ENCODE measurements around the gene MILR1. TPM values are rescaled to one million over a fixed set of nuclear protein-coding genes. Genes with fewer than 3 reads are reported as not detected.
A peak's percentile ranks its signal among the peaks of the same experiment; 100 is the strongest.
"Not testable (repeated sequence)": the region's sequence is repeated elsewhere in the genome, so short reads cannot be mapped to it uniquely, and the experiment has no call there.

The MILR1 gene
- total RNA-seq, 1 donor from 2014 or later = 10.4 TPM

DNA sequence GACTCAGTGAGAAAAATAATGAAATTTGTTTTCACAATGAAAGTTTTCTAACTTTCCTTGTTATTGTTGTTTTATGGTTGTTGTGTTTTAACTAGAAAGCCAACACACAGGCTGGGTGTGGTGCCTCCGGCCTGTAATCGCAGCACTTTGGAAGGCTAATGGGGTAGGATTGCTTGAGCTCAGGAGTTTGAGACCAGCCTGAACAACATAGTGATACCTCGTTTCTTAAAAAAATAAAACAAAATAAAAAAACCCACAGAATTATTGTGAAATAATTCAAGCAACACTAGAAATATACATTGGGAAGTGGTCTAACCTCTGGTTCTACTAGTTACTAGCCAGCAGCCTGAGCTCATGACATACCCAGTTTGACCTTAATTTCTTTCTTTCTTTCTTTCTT is 630 bp downstream of the MILR1 start:
- no peaks in the 10 kb centered on the region for H3K36me3 ChIP-seq (ENCODE audit: control insufficient read depth in 3 of 3, insufficient read depth in 3 of 3, low read length in 3 of 3)
- H3K27me3 ChIP-seq (ENCODE audit: control insufficient read depth in 3 of 3, insufficient read depth in 3 of 3, low read length in 3 of 3) = no peaks in the 10 kb centered on the region
- H3K9me3 ChIP-seq (ENCODE audit: control insufficient read depth in 3 of 3, low read length in 3 of 3) = no peaks in the 10 kb centered on the region
- peaks cover 0 to 2% (median 0%) of the 10 kb centered on the region in 3 donors for H3K4me1 ChIP-seq (ENCODE audit: control insufficient read depth in 3 of 3, insufficient read depth in 3 of 3, low read length in 3 of 3)
- no peak overlapping the region for H3K9ac ChIP-seq (ENCODE audit: low read depth in 1 of 3, low read length in 3 of 3)
- peak overlapping the region; percentile 55 for H3K27ac ChIP-seq (ENCODE audit: low read depth, low read length)
- no peak overlapping the region for H3K4me3 ChIP-seq (ENCODE audit: low read length in 3 of 3)

GRCh38 chr17:64455993-64456885 is 7.3 kb downstream of the MILR1 start:
- H3K4me3 ChIP-seq (ENCODE audit: low read length in 3 of 3) = no peak overlapping the region
- no peaks in the 10 kb centered on the region for H3K27me3 ChIP-seq (ENCODE audit: control insufficient read depth in 3 of 3, insufficient read depth in 3 of 3, low read length in 3 of 3)
- no peak overlapping the region for H3K9ac ChIP-seq (ENCODE audit: low read depth in 1 of 3, low read length in 3 of 3)
- H3K9me3 ChIP-seq (ENCODE audit: control insufficient read depth in 3 of 3, low read length in 3 of 3) = no peaks in the 10 kb centered on the region
- no peaks in the 10 kb centered on the region for H3K36me3 ChIP-seq (ENCODE audit: control insufficient read depth in 3 of 3, insufficient read depth in 3 of 3, low read length in 3 of 3)
- H3K4me1 ChIP-seq (ENCODE audit: control insufficient read depth in 3 of 3, insufficient read depth in 3 of 3, low read length in 3 of 3) = no peaks in the 10 kb centered on the region
- H3K27ac ChIP-seq (ENCODE audit: low read depth, low read length) = no peak overlapping the region

DNA sequence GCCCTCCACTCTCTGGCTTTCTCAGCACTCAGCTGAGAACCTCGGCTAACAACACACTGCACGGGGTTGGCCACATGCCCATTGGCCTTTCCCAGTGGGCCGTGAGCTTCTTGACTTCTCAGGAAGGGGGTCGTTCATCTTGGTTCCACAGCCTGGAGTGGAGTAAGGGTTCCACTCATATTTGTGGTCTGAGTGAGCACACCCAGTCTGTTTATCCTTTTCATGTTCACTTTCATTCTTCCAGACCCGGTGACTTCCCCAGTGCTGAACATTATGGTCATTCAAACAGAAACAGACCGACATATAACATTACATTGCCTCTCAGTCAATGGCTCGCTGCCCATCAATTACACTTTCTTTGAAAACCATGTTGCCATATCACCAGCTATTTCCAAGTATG is 8.2 kb downstream of the MILR1 start:
- Histone ChIP-seq H3K36me3 (ENCODE audit: control insufficient read depth in 3 of 3, insufficient read depth in 3 of 3, low read length in 3 of 3) (no peaks in the 10 kb centered on the region), H3K4me3 (ENCODE audit: low read length in 3 of 3) (no peak overlapping the region), H3K4me1 (ENCODE audit: control insufficient read depth in 3 of 3, insufficient read depth in 3 of 3, low read length in 3 of 3) (no peaks in the 10 kb centered on the region), H3K27me3 (ENCODE audit: control insufficient read depth in 3 of 3, insufficient read depth in 3 of 3, low read length in 3 of 3) (no peaks in the 10 kb centered on the region), H3K9me3 (ENCODE audit: control insufficient read depth in 3 of 3, low read length in 3 of 3) (no peaks in the 10 kb centered on the region), H3K9ac (ENCODE audit: low read depth in 1 of 3, low read length in 3 of 3) (no peak overlapping the region), H3K27ac (ENCODE audit: low read depth, low read length) (no peak overlapping the region)

GRCh38 chr17:64458756-64459155 is 9.8 kb downstream of the MILR1 start:
- H3K36me3 ChIP-seq (ENCODE audit: control insufficient read depth in 3 of 3, insufficient read depth in 3 of 3, low read length in 3 of 3) = no peaks in the 10 kb centered on the region
- no peak overlapping the region for H3K9ac ChIP-seq (ENCODE audit: low read depth in 1 of 3, low read length in 3 of 3)
- H3K4me1 ChIP-seq (ENCODE audit: control insufficient read depth in 3 of 3, insufficient read depth in 3 of 3, low read length in 3 of 3) = no peaks in the 10 kb centered on the region

DNA sequence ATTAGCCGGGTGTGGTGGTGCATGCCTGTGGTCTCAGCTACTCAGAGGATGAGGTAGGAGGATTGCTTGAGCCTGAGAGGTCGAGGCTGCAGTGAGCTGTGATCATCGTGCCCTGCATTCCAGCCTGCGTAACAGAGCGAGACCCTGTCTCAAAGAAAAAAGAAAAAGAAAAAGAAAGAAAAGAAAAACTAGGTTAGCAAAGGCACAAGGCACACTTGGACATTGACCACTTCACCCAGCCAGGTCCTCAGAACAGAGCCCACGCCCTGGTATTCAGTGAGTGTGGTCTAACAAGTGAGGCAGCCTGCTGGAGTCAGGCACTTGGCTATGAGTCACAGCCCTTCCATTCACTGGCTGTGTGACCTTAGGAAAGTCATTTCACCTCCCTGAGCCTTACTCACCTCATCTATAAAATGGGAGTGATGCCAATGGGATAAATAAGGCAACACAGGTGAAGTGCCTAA is 10.4 kb downstream of the MILR1 start:
- H3K27me3 ChIP-seq (ENCODE audit: control insufficient read depth in 3 of 3, insufficient read depth in 3 of 3, low read length in 3 of 3) = no peaks in the 10 kb centered on the region
- no peaks in the 10 kb centered on the region for H3K4me1 ChIP-seq (ENCODE audit: control insufficient read depth in 3 of 3, insufficient read depth in 3 of 3, low read length in 3 of 3)
- no peak overlapping the region for H3K4me3 ChIP-seq (ENCODE audit: low read length in 3 of 3)
- H3K27ac ChIP-seq (ENCODE audit: low read depth, low read length) = no peak overlapping the region
- H3K36me3 ChIP-seq (ENCODE audit: control insufficient read depth in 3 of 3, insufficient read depth in 3 of 3, low read length in 3 of 3) = no peaks in the 10 kb centered on the region
- H3K9ac ChIP-seq (ENCODE audit: low read depth in 1 of 3, low read length in 3 of 3) = no peak overlapping the region
- H3K9me3 ChIP-seq (ENCODE audit: control insufficient read depth in 3 of 3, low read length in 3 of 3) = no peaks in the 10 kb centered on the region

More at GRCh38 chr17:64458756-64459155, 9.8 kb downstream of the MILR1 start:
- Histone ChIP-seq H3K27ac (ENCODE audit: low read depth, low read length) (no peak overlapping the region), H3K4me3 (ENCODE audit: low read length in 3 of 3) (no peak overlapping the region), H3K9me3 (ENCODE audit: control insufficient read depth in 3 of 3, low read length in 3 of 3) (no peaks in the 10 kb centered on the region), H3K27me3 (ENCODE audit: control insufficient read depth in 3 of 3, insufficient read depth in 3 of 3, low read length in 3 of 3) (no peaks in the 10 kb centered on the region)

DNA sequence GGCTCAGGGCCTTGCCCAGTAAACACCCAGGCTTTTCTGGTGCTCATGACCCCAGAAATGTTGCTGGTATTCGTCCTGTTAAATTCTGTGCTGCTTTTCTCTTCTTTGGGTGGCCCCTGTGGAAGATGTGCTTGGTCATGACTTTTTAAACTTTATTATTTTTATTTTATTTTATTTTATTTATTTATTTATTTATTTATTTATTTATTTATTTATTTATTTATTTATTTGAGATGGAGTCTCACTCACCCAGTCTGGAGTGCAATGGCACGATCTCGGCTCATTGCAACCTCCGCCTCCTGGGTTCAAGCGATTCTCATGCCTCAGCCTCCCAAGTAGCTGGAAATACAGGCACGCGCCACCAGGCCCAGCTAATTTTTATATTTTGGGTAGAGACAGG is 10.9 kb downstream of the MILR1 start:
- H3K9ac ChIP-seq (ENCODE audit: low read depth in 1 of 3, low read length in 3 of 3); H3K27me3 ChIP-seq (ENCODE audit: control insufficient read depth in 3 of 3, insufficient read depth in 3 of 3, low read length in 3 of 3); H3K4me3 ChIP-seq (ENCODE audit: low read length in 3 of 3); H3K4me1 ChIP-seq (ENCODE audit: control insufficient read depth in 3 of 3, insufficient read depth in 3 of 3, low read length in 3 of 3); H3K27ac ChIP-seq (ENCODE audit: low read depth, low read length); H3K9me3 ChIP-seq (ENCODE audit: control insufficient read depth in 3 of 3, low read length in 3 of 3); H3K36me3 ChIP-seq (ENCODE audit: control insufficient read depth in 3 of 3, insufficient read depth in 3 of 3, low read length in 3 of 3): not testable (repeated sequence)

DNA sequence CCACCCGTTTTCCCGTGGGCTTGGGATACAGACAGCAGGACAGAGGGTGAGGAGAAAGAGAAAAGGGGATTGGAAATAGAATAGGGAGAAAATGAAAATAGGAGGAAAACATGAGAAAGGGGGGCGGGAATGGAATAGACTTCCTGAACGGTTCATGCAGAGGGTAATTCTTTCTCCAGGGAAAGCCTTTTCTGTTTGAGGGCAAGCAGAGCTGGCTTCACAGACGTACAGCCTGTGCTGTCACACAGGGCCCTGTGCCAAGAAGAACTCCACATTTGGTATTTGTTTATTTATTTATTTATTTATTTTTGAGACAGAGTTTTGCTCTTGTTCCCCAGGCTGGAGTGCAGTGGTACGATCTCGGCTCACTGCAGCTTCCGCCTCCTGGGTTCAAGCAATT is 12.0 kb downstream of the MILR1 start:
- Histone ChIP-seq H3K27me3 (ENCODE audit: control insufficient read depth in 3 of 3, insufficient read depth in 3 of 3, low read length in 3 of 3) (no peaks in the 10 kb centered on the region), H3K27ac (ENCODE audit: low read depth, low read length) (no peak overlapping the region), H3K4me3 (ENCODE audit: low read length in 3 of 3) (peak overlapping the region in 1 of 3 donors; percentile 48), H3K9ac (ENCODE audit: low read depth in 1 of 3, low read length in 3 of 3) (no peak overlapping the region), H3K9me3 (ENCODE audit: control insufficient read depth in 3 of 3, low read length in 3 of 3) (no peaks in the 10 kb centered on the region), H3K36me3 (ENCODE audit: control insufficient read depth in 3 of 3, insufficient read depth in 3 of 3, low read length in 3 of 3) (no peaks in the 10 kb centered on the region), H3K4me1 (ENCODE audit: control insufficient read depth in 3 of 3, insufficient read depth in 3 of 3, low read length in 3 of 3) (no peaks in the 10 kb centered on the region)

- Histone ChIP-seq H3K36me3 (ENCODE audit: control insufficient read depth in 3 of 3, insufficient read depth in 3 of 3, low read length in 3 of 3) (no peaks in the 10 kb centered on the region), H3K9me3 (ENCODE audit: control insufficient read depth in 3 of 3, low read length in 3 of 3) (no peaks in the 10 kb centered on the region), H3K4me1 (ENCODE audit: control insufficient read depth in 3 of 3, insufficient read depth in 3 of 3, low read length in 3 of 3) (no peaks in the 10 kb centered on the region), H3K27me3 (ENCODE audit: control insufficient read depth in 3 of 3, insufficient read depth in 3 of 3, low read length in 3 of 3) (no peaks in the 10 kb centered on the region), H3K9ac (ENCODE audit: low read depth in 1 of 3, low read length in 3 of 3) (no peak overlapping the region), H3K4me3 (ENCODE audit: low read length in 3 of 3) (no peak overlapping the region), H3K27ac (ENCODE audit: low read depth, low read length) (no peak overlapping the region)
Observed at GRCh38 chr17:64461788-64462187, 12.9 kb downstream of the MILR1 start.

DNA sequence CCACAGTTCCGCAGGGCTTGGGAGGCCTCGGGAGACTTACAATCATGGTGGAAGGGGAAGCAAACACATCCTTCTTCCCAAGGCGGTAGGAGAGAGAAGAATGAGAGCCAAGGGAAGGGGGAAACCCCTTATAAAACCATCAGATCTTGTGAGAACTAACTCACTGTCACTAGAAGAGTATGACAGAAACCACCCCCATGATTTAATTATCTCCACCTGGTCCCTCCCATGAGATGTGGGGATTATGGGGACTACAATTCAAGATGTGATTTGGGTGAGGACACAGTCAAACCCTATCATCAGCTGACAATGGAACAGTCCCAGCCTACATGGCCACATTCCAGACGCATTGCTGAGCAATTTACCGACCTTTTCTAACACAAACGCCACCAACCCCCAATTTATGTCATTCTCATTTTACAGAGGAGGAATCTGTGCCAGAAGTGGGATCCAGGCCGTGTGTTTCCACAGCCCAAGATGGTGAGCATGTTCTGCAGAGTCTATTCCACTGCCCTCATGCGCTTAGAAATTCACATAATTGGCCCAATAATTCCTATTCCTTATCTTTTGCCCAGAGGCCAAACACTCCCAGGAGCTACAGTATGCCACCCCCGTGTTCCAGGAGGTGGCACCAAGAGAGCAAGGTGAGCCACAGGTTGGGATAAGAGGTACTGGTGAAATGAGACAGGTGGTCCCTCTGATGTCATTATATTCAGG is 17.3 kb downstream of the MILR1 start:
- Histone ChIP-seq H3K36me3 (ENCODE audit: control insufficient read depth in 3 of 3, insufficient read depth in 3 of 3, low read length in 3 of 3) (no peaks in the 10 kb centered on the region), H3K9ac (ENCODE audit: low read depth in 1 of 3, low read length in 3 of 3) (no peak overlapping the region), H3K27ac (ENCODE audit: low read depth, low read length) (no peak overlapping the region), H3K4me1 (ENCODE audit: control insufficient read depth in 3 of 3, insufficient read depth in 3 of 3, low read length in 3 of 3) (no peaks in the 10 kb centered on the region), H3K4me3 (ENCODE audit: low read length in 3 of 3) (no peak overlapping the region), H3K27me3 (ENCODE audit: control insufficient read depth in 3 of 3, insufficient read depth in 3 of 3, low read length in 3 of 3) (no peaks in the 10 kb centered on the region), H3K9me3 (ENCODE audit: control insufficient read depth in 3 of 3, low read length in 3 of 3) (no peaks in the 10 kb centered on the region)

DNA sequence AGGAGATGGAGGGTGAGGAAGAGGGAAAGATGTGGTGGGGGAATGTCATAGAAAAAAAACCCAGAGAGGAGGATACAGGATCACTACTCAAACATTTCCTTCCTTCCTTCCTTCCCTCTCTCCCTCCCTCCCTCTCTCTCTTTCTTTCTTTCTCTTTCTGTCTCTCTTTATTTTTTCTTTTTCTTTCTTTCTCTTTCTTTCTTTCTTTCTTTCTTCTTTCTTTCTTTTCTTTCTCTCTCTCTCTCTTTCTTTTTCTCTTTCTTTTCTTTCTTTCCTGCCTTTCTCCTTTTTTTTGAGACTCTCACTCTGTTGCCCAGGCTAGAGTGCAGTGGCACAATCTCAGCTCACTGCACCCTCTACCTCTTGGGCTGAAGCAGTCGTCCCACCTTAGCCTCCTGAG is 17.9 kb downstream of the MILR1 start:
- not testable (repeated sequence) for H3K4me3 ChIP-seq (ENCODE audit: low read length in 3 of 3); H3K9ac ChIP-seq (ENCODE audit: low read depth in 1 of 3, low read length in 3 of 3); H3K27me3 ChIP-seq (ENCODE audit: control insufficient read depth in 3 of 3, insufficient read depth in 3 of 3, low read length in 3 of 3); H3K4me1 ChIP-seq (ENCODE audit: control insufficient read depth in 3 of 3, insufficient read depth in 3 of 3, low read length in 3 of 3); H3K27ac ChIP-seq (ENCODE audit: low read depth, low read length); H3K36me3 ChIP-seq (ENCODE audit: control insufficient read depth in 3 of 3, insufficient read depth in 3 of 3, low read length in 3 of 3); H3K9me3 ChIP-seq (ENCODE audit: control insufficient read depth in 3 of 3, low read length in 3 of 3)
